Progenitor cell of endocrine pancreas (in vitro differentiated cells): ENCODE data around the gene NHERF1. TPM values are rescaled to one million over a fixed set of nuclear protein-coding genes. Genes with fewer than 3 reads are reported as not detected.

ENCODE experiments used
- DNase-seq: peaks from one replicate; pipeline ENCODE4 v3.0.0; 2021; ENCODE audit warnings: low spot score; ENCODE audit not compliant: unreplicated experiment
- H3K27ac Mint-ChIP-seq: 2 replicates; pipeline ENCODE4 v1.8.0; 2021; ENCODE audit warnings: mild to moderate bottlenecking, moderate library complexity, mixed read lengths
- H3K27me3 Mint-ChIP-seq: 2 replicates; pipeline ENCODE4 v1.8.0; 2021; ENCODE audit warnings: mixed read lengths
- H3K36me3 Mint-ChIP-seq: 2 replicates; pipeline ENCODE4 v1.8.0; 2022; ENCODE audit warnings: mixed read lengths; ENCODE audit not compliant: insufficient read depth
- H3K4me1 Mint-ChIP-seq: 2 replicates; pipeline ENCODE4 v1.8.0; 2021; ENCODE audit warnings: low read depth, mixed read lengths
- H3K4me3 Mint-ChIP-seq: 2 replicates; pipeline ENCODE4 v1.8.0; 2021; ENCODE audit warnings: low read depth, mild to moderate bottlenecking, moderate library complexity, mixed read lengths
- H3K9me3 Mint-ChIP-seq: 2 replicates; pipeline ENCODE4 v1.8.0; 2021; ENCODE audit warnings: low read depth, mixed read lengths
- total RNA-seq: library from RNA; stranded (reverse); gene quantifications from 2 replicates; pipeline ENCODE4 v1.2.1, GENCODE V29; 2021
- TF ChIP-seq, protein P1 (sequence below): fragments of 200-600 bp; sonication (generic); IDR thresholded peaks from one replicate; pipeline ENCODE4 v1.5.0; 2021; ENCODE audit warnings: antibody characterized with exemption, mild to moderate bottlenecking; ENCODE audit not compliant: unreplicated experiment

The NHERF1 gene
- total RNA-seq, 1 donor from 2014 or later = 143 TPM

DNA sequence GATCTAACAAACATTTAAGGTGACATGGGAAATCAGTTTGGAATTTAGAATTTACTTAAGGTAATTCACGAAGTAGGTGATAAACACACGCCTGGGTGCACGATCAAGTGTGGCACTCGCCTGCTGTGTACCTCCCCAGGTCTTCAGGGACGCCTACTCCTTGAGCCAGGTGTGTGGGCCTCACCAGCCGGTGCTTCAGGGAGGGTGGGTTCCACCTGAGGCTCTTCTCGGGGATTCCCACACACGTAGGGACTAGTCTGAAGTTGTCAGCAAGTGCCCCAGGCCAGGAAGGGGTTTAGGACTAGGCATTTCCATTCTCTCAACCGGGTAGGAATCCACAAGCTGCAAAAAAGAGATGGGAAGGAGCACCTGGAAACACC, 37.5 kb downstream of the NHERF1 start:
- H3K27ac Mint-ChIP-seq = no peak overlapping the region
- no peaks in the 10 kb centered on the region for H3K9me3 Mint-ChIP-seq
- H3K4me3 Mint-ChIP-seq = no peak overlapping the region
- H3K4me1 Mint-ChIP-seq = no peaks in the 10 kb centered on the region
- peaks cover 2% of the 10 kb centered on the region for H3K36me3 Mint-ChIP-seq
- TF ChIP-seq, protein P1, sequence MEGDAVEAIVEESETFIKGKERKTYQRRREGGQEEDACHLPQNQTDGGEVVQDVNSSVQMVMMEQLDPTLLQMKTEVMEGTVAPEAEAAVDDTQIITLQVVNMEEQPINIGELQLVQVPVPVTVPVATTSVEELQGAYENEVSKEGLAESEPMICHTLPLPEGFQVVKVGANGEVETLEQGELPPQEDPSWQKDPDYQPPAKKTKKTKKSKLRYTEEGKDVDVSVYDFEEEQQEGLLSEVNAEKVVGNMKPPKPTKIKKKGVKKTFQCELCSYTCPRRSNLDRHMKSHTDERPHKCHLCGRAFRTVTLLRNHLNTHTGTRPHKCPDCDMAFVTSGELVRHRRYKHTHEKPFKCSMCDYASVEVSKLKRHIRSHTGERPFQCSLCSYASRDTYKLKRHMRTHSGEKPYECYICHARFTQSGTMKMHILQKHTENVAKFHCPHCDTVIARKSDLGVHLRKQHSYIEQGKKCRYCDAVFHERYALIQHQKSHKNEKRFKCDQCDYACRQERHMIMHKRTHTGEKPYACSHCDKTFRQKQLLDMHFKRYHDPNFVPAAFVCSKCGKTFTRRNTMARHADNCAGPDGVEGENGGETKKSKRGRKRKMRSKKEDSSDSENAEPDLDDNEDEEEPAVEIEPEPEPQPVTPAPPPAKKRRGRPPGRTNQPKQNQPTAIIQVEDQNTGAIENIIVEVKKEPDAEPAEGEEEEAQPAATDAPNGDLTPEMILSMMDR = no peak
- no peaks in the 10 kb centered on the region for H3K27me3 Mint-ChIP-seq
- DNase-seq = no peak

- no peaks in the 10 kb centered on the region for H3K27me3 Mint-ChIP-seq
- no peak overlapping the region for H3K27ac Mint-ChIP-seq
Measured at GRCh38 chr17:74786431-74787055, 38.1 kb downstream of the NHERF1 start.

DNA sequence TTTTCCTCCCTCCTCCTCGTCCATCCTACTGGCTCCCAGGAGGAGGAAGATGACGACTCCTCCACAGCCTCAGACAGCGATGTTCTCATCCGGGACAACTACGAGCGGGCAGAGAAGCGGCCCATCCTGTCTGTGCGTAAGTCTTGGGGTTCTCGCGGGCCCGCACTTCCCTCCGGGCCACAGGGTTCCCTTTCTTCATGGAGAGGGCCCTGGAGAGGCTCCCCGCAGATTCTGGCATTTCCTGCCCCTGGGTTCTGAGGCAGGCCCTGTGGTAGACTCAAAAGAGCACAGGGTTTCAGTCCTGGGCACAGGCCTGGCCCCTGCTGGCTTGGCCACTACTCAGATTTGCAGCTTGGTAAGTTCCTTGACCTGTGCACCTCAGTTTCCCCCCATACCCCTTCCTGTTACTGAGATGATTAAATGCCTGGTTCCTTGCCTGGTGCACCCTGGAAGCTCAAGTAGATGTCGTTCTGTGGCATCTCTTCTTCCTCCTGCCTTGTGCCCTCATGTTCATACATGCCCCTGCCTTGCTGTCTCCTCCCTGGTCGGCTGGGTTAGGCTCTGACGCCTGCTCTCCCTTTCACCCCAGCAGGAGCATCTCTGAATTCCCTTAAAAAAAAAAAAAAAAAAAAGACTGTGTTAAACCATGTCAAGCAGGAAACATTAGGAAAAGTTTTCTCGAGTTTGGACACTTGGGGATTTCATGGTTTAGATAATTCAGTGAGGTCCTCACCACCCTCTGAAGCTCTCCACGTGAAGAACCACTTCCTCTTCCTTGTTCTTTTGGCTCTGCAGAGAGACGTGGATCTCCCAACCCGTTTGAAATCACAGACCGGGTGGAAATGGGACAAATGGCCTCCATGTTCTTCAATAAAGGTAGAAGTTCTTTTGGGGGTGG, 42.0 kb downstream of the NHERF1 start:
- H3K27me3 Mint-ChIP-seq = no peaks in the 10 kb centered on the region
- H3K27ac Mint-ChIP-seq = no peak overlapping the region
- no peak for DNase-seq
- TF ChIP-seq, protein P1 = no peak
- H3K36me3 Mint-ChIP-seq = peaks cover 11% of the 10 kb centered on the region
- no peaks in the 10 kb centered on the region for H3K4me1 Mint-ChIP-seq
- no peaks in the 10 kb centered on the region for H3K9me3 Mint-ChIP-seq
- no peak overlapping the region for H3K4me3 Mint-ChIP-seq

More at GRCh38 chr17:74786431-74787055, 38.1 kb downstream of the NHERF1 start:
- TF ChIP-seq, protein P1 = no peak
- no peak for DNase-seq
- H3K9me3 Mint-ChIP-seq = no peaks in the 10 kb centered on the region
- H3K36me3 Mint-ChIP-seq = peaks cover 4% of the 10 kb centered on the region
- H3K4me3 Mint-ChIP-seq = no peak overlapping the region
- H3K4me1 Mint-ChIP-seq = no peaks in the 10 kb centered on the region

GRCh38 chr17:74792586-74793105, 44.2 kb downstream of the NHERF1 start:
- no peaks in the 10 kb centered on the region for H3K27me3 Mint-ChIP-seq
- H3K4me1 Mint-ChIP-seq = no peaks in the 10 kb centered on the region
- DNase-seq = no peak
- H3K27ac Mint-ChIP-seq = no peak overlapping the region
- TF ChIP-seq, protein P1 = no peak
- peaks cover 12% of the 10 kb centered on the region for H3K36me3 Mint-ChIP-seq
- H3K9me3 Mint-ChIP-seq = no peaks in the 10 kb centered on the region
- no peak overlapping the region for H3K4me3 Mint-ChIP-seq

GRCh38 chr17:74795327-74796020, 47.0 kb downstream of the NHERF1 start:
- DNase-seq = no peak
- no peaks in the 10 kb centered on the region for H3K9me3 Mint-ChIP-seq
- H3K36me3 Mint-ChIP-seq = peaks cover 14% of the 10 kb centered on the region

More at GRCh38 chr17:74795327-74796020, 47.0 kb downstream of the NHERF1 start:
- Mint-ChIP-seq H3K27ac (no peak overlapping the region), H3K27me3 (no peaks in the 10 kb centered on the region), H3K4me1 (no peaks in the 10 kb centered on the region), H3K4me3 (no peak overlapping the region)
- TF ChIP-seq, protein P1 = no peak
